ENCODE measurements around the gene KRTAP10-6. TPM values are rescaled to one million over a fixed set of nuclear protein-coding genes. Genes with fewer than 3 reads are reported as not detected.
"Not testable (repeated sequence)": the region's sequence is repeated elsewhere in the genome, so short reads cannot be mapped to it uniquely, and the experiment has no call there.

The KRTAP10-6 gene, protein sequence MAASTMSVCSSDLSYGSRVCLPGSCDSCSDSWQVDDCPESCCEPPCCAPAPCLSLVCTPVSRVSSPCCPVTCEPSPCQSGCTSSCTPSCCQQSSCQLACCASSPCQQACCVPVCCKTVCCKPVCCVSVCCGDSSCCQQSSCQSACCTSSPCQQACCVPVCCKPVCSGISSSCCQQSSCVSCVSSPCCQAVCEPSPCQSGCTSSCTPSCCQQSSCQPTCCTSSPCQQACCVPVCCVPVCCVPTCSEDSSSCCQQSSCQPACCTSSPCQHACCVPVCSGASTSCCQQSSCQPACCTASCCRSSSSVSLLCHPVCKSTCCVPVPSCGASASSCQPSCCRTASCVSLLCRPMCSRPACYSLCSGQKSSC
- not detected for total RNA-seq
- polyA plus RNA-seq: not detected
- long read RNA-seq, donor 1: 0 reads
- long read RNA-seq, donor 2: 0 reads

- no peak for ATAC-seq (ENCODE audit: low FRiP score)
- Histone ChIP-seq H3K36me3 (ENCODE audit: control insufficient read depth in 1 of 2, insufficient read depth in 2 of 2, low read length in 1 of 2) (no peaks in the 10 kb centered on the region), H3K27ac (ENCODE audit: low read depth in 1 of 2, low read length in 2 of 2) (no peak within 1 kb of the TSS), H3K4me1 (ENCODE audit: control insufficient read depth in 1 of 2, insufficient read depth in 2 of 2, low read length in 2 of 2) (no peaks in the 10 kb centered on the region), H3K27me3 (ENCODE audit: control insufficient read depth in 1 of 2, insufficient read depth in 2 of 2, low read length in 1 of 2) (no peaks in the 10 kb centered on the region), H3K9me3 (ENCODE audit: control insufficient read depth, low read length) (no peaks in the 10 kb centered on the region), H3K4me3 (ENCODE audit: low read length in 2 of 2) (no peak within 1 kb of the TSS)
- DNase-seq: peak in 1 of 2 donors; percentile 48
- intact Hi-C loops (cut with DNase I): no loop called here
- 61 to 65% methylated on average over 33 of the region's 33 CpGs for WGBS, 2 donors
These were observed at the start of gene KRTAP10-6 for GRCh38 chr21:44592446-44593311. KRTAP10-6 (minus strand) TSS chr21:44592505; CDS start chr21:44592484, 21 bp downstream.

DNA sequence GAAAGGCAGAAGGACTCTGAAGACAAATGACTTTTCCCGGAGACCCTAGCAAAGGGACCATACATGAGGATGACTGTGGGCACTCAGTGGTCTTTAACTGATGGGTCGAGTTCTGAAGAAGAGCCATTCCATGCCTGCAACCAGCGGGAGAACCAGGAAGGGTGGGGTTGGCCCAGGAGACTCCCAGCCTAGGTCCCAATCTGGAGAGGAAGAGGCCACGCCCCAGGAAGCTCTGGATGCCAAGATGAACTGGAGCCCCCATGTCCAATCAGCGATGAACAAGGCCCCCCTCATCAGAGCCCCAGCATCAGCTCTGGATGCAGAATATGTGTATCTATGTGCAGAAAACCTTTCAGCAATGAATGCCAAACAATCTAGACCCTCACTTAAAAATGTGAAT, 48.5 kb upstream of the KRTAP10-6 start:
- WGBS, 2 donors: 92 to 95% methylated on average over 5 of the region's 5 CpGs
- Histone ChIP-seq H3K4me1 (ENCODE audit: control insufficient read depth in 1 of 2, insufficient read depth in 2 of 2, low read length in 2 of 2) (no peaks in the 10 kb centered on the region), H3K27me3 (ENCODE audit: control insufficient read depth in 1 of 2, insufficient read depth in 2 of 2, low read length in 1 of 2) (peaks cover 0 to 2% of the 10 kb centered on the region in 2 donors), H3K27ac (ENCODE audit: low read depth in 1 of 2, low read length in 2 of 2) (no peak overlapping the region), H3K4me3 (ENCODE audit: low read length in 2 of 2) (no peak overlapping the region), H3K9me3 (ENCODE audit: control insufficient read depth, low read length) (peaks cover 13% of the 10 kb centered on the region), H3K36me3 (ENCODE audit: control insufficient read depth in 1 of 2, insufficient read depth in 2 of 2, low read length in 1 of 2) (no peaks in the 10 kb centered on the region)
- intact Hi-C loops (cut with DNase I): no loop called here
- no peak for DNase-seq
- no peak for ATAC-seq (ENCODE audit: low FRiP score)

DNA sequence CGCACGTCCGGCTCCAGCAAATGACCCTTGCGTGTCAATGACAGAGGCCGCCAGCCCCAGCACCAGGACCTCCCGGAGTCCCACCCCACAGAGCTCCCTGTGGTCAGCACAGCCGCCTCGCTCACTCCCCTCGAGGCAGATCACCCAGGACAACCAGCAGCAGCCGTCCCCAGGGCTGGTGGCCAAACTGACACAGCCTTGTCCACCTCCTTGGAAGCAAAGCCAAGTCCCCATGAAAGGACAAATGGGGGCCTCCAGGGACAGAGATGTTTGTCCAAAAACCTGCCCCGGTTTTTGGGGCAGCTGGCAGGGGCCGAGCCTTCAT, 47.0 kb upstream of the KRTAP10-6 start:
- no peak overlapping the region for H3K4me3 ChIP-seq (ENCODE audit: low read length in 2 of 2)

GRCh38 chr21:44638506-44639330, 46.4 kb upstream of the KRTAP10-6 start:
- peaks cover 11% of the 10 kb centered on the region for H3K9me3 ChIP-seq (ENCODE audit: control insufficient read depth, low read length)
- 81 to 83% methylated on average over 16 to 21 of the region's 21 CpGs for WGBS, 2 donors
- H3K4me1 ChIP-seq (ENCODE audit: control insufficient read depth in 1 of 2, insufficient read depth in 2 of 2, low read length in 2 of 2); ATAC-seq (ENCODE audit: low FRiP score); H3K27ac ChIP-seq (ENCODE audit: low read depth in 1 of 2, low read length in 2 of 2); H3K36me3 ChIP-seq (ENCODE audit: control insufficient read depth in 1 of 2, insufficient read depth in 2 of 2, low read length in 1 of 2); H3K27me3 ChIP-seq (ENCODE audit: control insufficient read depth in 1 of 2, insufficient read depth in 2 of 2, low read length in 1 of 2); H3K4me3 ChIP-seq (ENCODE audit: low read length in 2 of 2); DNase-seq; intact Hi-C loops (cut with DNase I): not testable (repeated sequence)

More for the DNA sequence above, 47.0 kb upstream of the KRTAP10-6 start:
- H3K9me3 ChIP-seq (ENCODE audit: control insufficient read depth, low read length): peaks cover 13% of the 10 kb centered on the region
- no peak for ATAC-seq (ENCODE audit: low FRiP score)
- no peaks in the 10 kb centered on the region for H3K4me1 ChIP-seq (ENCODE audit: control insufficient read depth in 1 of 2, insufficient read depth in 2 of 2, low read length in 2 of 2)
- peaks cover 0 to 2% of the 10 kb centered on the region in 2 donors for H3K27me3 ChIP-seq (ENCODE audit: control insufficient read depth in 1 of 2, insufficient read depth in 2 of 2, low read length in 1 of 2)
- H3K36me3 ChIP-seq (ENCODE audit: control insufficient read depth in 1 of 2, insufficient read depth in 2 of 2, low read length in 1 of 2): no peaks in the 10 kb centered on the region
- no peak for DNase-seq
- WGBS, 2 donors: 83% methylated on average over 12 of the region's 12 CpGs
- no peak overlapping the region for H3K27ac ChIP-seq (ENCODE audit: low read depth in 1 of 2, low read length in 2 of 2)
- intact Hi-C loops (cut with DNase I): no loop called here

DNA sequence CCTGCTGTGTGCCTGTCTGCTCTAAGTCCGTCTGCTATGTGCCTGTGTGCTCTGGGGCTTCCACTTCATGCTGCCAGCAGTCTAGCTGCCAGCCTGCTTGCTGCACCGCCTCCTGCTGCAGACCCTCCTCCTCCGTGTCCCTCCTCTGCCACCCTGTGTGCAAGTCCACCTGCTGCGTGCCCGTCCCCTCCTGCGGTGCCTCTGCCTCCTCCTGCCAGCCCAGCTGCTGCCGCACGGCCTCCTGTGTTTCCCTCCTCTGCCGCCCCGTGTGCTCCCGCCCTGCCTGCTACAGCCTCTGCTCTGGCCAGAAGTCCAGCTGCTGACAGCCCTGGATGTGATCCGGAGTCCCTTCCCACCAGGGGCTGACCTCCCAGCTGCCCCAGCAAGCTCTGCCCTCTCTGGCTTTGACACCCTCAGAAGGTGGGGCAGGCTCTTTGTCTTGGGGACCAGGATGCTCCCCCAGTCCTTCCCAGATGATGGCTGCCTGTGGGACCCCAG, 45.6 kb upstream of the KRTAP10-6 start:
- H3K27me3 ChIP-seq (ENCODE audit: control insufficient read depth in 1 of 2, insufficient read depth in 2 of 2, low read length in 1 of 2); DNase-seq; H3K36me3 ChIP-seq (ENCODE audit: control insufficient read depth in 1 of 2, insufficient read depth in 2 of 2, low read length in 1 of 2); H3K27ac ChIP-seq (ENCODE audit: low read depth in 1 of 2, low read length in 2 of 2); H3K4me3 ChIP-seq (ENCODE audit: low read length in 2 of 2); H3K4me1 ChIP-seq (ENCODE audit: control insufficient read depth in 1 of 2, insufficient read depth in 2 of 2, low read length in 2 of 2); intact Hi-C loops (cut with DNase I); ATAC-seq (ENCODE audit: low FRiP score): not testable (repeated sequence)
- 56 to 72% methylated on average over 9 to 12 of the region's 12 CpGs for WGBS, 2 donors
- H3K9me3 ChIP-seq (ENCODE audit: control insufficient read depth, low read length): peaks cover 11% of the 10 kb centered on the region

DNA sequence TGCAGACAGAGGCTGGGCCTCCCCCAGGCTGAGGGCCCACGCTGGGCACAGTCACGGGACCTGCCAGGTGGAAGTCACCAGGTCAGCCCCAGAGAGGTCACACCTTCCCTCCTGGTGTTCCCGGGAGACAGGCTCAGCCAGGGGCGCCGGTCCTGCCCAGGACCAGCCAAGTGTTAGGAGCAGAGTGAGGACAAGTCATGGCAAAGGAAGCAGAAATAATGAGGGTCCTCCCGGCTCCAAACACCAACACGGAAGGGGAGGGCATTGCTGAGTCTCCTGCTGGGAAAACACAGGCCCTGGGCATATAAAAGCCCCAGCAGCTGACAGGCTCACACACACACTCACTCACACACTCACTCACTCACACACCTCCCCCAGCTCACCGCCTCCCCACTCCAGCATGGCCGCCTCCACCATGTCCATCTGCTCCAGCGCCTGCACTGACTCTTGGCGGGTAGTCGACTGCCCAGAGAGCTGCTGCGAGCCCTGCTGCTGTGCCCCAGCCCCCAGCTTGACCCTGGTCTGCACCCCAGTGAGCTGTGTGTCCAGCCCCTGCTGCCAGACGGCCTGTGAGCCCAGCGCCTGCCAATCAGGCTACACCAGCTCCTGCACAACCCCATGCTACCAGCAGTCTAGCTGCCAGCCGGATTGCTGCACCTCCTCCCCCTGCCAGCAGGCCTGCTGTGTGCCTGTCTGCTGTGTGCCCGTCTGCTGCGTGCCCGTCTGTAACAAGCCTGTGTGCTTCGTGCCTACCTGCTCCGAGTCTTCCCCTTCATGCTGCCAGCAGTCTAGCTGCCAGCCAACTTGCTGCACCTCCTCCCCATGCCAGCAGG, 44.9 kb upstream of the KRTAP10-6 start, which contains the start of gene KRTAP10-10:
Gene KRTAP10-10 (plus strand): TSS at position 339 of the 833 bp plus-strand sequence. CDS start 62 bp downstream, at position 401.
- peaks cover 11% of the 10 kb centered on the region for H3K9me3 ChIP-seq (ENCODE audit: control insufficient read depth, low read length)
- H3K27ac ChIP-seq (ENCODE audit: low read depth in 1 of 2, low read length in 2 of 2): no peak within 1 kb of the TSS
- H3K4me1 ChIP-seq (ENCODE audit: control insufficient read depth in 1 of 2, insufficient read depth in 2 of 2, low read length in 2 of 2): no peaks in the 10 kb centered on the region
- intact Hi-C loops (cut with DNase I): no loop called here
- no peaks in the 10 kb centered on the region for H3K36me3 ChIP-seq (ENCODE audit: control insufficient read depth in 1 of 2, insufficient read depth in 2 of 2, low read length in 1 of 2)
- DNase-seq (no peak), ATAC-seq (ENCODE audit: low FRiP score) (no peak)
- WGBS, 2 donors: 67 to 78% methylated on average over 17 to 21 of the region's 21 CpGs
- H3K27me3 ChIP-seq (ENCODE audit: control insufficient read depth in 1 of 2, insufficient read depth in 2 of 2, low read length in 1 of 2): no peaks in the 10 kb centered on the region
- no peak within 1 kb of the TSS for H3K4me3 ChIP-seq (ENCODE audit: low read length in 2 of 2)

DNA sequence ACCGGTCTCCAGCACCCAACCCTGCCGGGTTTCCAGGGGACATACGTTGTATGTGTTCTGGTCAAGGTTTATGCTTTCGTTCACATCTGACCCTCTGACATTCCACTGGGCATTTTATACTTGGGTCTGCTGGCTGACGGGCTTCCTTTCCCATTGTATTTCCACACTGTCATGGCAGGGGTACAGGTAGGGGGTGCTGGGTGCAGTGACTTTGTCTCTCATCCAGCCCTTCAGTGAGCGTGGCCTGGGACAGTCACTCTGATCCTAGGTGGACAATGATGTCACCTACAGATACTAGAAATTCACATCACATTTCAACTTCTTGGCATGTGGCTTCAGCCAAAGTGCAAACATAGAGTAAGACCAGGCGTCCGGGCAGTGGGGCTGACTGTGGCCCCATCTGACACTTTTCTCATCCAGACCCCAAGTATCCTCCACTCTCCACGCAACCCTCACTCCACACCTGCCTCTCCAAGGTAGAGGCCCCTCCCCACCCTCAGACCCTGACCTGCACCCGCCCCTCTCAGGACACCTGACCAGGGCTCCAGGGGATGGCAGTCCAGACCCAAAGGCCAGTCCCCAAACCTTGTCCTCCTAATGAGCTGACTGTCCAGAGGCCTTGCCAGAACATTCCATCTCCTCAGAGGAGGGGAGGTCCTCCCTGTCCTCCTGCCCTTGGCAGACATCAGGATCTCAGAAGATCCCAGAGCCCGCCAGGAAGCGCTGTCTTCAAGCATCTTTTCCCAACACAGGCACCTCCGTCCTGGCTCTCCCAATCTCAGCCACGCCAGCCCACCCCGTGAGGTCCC, 44.1 kb upstream of the KRTAP10-6 start:
- H3K36me3 ChIP-seq (ENCODE audit: control insufficient read depth in 1 of 2, insufficient read depth in 2 of 2, low read length in 1 of 2): no peaks in the 10 kb centered on the region
- no peaks in the 10 kb centered on the region for H3K27me3 ChIP-seq (ENCODE audit: control insufficient read depth in 1 of 2, insufficient read depth in 2 of 2, low read length in 1 of 2)
- H3K4me1 ChIP-seq (ENCODE audit: control insufficient read depth in 1 of 2, insufficient read depth in 2 of 2, low read length in 2 of 2): no peaks in the 10 kb centered on the region
- 87 to 91% methylated on average over 15 of the region's 15 CpGs for WGBS, 2 donors
- no peak overlapping the region for H3K4me3 ChIP-seq (ENCODE audit: low read length in 2 of 2)
- no peak for ATAC-seq (ENCODE audit: low FRiP score)
- H3K9me3 ChIP-seq (ENCODE audit: control insufficient read depth, low read length): peaks cover 11% of the 10 kb centered on the region
- H3K27ac ChIP-seq (ENCODE audit: low read depth in 1 of 2, low read length in 2 of 2): no peak overlapping the region
- intact Hi-C loops (cut with DNase I): no loop called here
- DNase-seq: no peak

Measured in aorta (tissue), 5 donors.